ENCODE measurements around the gene FAM83E. TPM values are rescaled to one million over a fixed set of nuclear protein-coding genes. Genes with fewer than 3 reads are reported as not detected.

Gene FAM83E
- total RNA-seq, 4 donors from 2014 or later, result 0.32 to 0.69 (median 0.37) TPM

DNA sequence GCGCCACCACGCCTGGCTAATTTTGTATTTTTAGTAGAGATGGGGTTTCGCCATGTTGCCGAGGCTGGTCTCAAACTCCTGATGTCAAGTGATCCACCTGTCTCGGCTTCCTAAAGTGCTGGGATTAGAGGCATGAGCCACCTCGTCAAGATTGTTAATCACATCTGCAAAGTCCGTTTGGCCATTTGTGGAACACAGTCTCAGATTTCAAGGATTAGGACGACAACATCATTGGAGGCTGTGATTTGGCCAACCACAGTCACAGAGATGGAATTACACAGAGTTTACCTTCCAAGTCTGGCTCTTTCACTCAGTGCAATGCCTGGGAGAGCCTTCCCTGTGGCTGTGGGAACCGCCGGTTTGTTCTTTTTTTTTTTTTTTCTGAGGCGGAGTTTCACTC lies 45.1 kb downstream of the FAM83E start:
- intact Hi-C loops (cut with DNase I), result no loop called here

DNA sequence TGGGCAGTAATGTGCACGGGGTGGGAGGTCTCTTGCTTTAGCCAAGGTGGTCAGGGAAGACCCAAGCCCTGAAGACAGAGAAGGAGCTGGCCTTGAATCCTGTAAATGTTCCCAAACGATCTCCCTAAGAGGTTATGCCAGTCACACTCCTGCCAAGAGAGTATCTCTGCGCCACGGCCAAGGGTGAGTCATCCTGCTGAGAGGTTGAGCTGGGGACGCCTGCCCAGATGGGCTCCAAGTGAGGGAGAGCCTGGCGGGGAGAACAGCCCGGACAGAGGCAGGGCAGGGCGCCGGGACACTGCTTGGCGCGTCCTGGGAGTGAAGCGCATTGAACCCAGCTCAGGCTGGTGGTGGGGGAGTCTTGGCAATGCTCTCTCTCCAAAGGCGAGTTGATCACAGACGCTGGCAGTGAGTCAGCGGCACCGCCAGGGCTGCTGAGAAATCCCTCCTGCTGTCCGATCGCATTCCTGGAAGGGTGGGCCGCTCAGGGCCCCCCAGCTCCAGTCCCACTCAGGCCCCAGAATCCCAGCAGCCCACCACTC lies 46.5 kb downstream of the FAM83E start:
- intact Hi-C loops (cut with DNase I), result no loop called here
- H3K27ac ChIP-seq (replicated peaks in 1 of 4), result peak overlapping the region; percentile 67 to 80 (median 76)

More for the DNA sequence above, 45.1 kb downstream of the FAM83E start:
- Histone ChIP-seq H3K27ac (replicated peaks in 1 of 4) (no peak overlapping the region), H3K4me1 (peaks cover 8 to 19% (median 16%) of the 10 kb centered on the region in 4 donors), H3K27me3 (no peaks in the 10 kb centered on the region), H3K4me3 (no peak overlapping the region), H3K36me3 (no peaks in the 10 kb centered on the region), H3K9me3 (no peaks in the 10 kb centered on the region)
- TF ChIP-seq EP300 (IDR thresholded peaks at IDR 0.05) (no peak), POLR2AphosphoS5 (IDR thresholded peaks at IDR 0.05) (no peak), POLR2A (IDR thresholded peaks at IDR 0.05; ENCODE audit: low read depth) (no peak)
- TF ChIP-seq, protein P1, sequence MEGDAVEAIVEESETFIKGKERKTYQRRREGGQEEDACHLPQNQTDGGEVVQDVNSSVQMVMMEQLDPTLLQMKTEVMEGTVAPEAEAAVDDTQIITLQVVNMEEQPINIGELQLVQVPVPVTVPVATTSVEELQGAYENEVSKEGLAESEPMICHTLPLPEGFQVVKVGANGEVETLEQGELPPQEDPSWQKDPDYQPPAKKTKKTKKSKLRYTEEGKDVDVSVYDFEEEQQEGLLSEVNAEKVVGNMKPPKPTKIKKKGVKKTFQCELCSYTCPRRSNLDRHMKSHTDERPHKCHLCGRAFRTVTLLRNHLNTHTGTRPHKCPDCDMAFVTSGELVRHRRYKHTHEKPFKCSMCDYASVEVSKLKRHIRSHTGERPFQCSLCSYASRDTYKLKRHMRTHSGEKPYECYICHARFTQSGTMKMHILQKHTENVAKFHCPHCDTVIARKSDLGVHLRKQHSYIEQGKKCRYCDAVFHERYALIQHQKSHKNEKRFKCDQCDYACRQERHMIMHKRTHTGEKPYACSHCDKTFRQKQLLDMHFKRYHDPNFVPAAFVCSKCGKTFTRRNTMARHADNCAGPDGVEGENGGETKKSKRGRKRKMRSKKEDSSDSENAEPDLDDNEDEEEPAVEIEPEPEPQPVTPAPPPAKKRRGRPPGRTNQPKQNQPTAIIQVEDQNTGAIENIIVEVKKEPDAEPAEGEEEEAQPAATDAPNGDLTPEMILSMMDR (IDR thresholded peaks at IDR 0.05), result no peak
- WGBS, result 72% methylated on average over 11 of the region's 11 CpGs
- DNase-seq (ENCODE audit: extremely low spot score), result no peak

DNA sequence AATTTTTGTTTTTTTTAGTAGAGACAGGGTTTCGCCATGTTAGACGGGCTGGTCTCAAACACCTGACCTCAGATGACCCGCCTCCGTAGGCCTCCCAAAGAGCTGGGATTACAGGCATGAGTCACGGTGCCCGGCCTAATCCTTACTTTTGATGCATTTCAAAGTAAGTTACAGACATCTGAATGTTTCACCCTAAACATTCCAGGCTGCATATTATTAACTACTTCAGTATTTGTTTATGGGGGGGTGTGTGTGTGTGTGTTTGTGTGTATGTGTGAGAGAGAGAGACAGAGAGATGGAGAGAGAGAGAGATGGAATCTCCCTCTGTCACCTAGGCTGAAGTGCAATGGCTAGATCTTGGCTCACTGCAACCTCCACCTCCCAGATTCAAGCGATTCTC lies 49.8 kb downstream of the FAM83E start:
- Histone ChIP-seq H3K9me3 (no peaks in the 10 kb centered on the region), H3K36me3 (no peaks in the 10 kb centered on the region), H3K27me3 (peaks cover 0 to under 1% (median 0%) of the 10 kb centered on the region in 4 donors), H3K27ac (replicated peaks in 1 of 4) (no peak overlapping the region), H3K4me3 (no peak overlapping the region), H3K4me1 (peaks cover 8 to 19% (median 16%) of the 10 kb centered on the region in 4 donors)
- no peak for DNase-seq (ENCODE audit: extremely low spot score)
- 95% methylated on average over 7 of the region's 7 CpGs for WGBS
- intact Hi-C loops (cut with DNase I), result no loop called here
- TF ChIP-seq POLR2A (IDR thresholded peaks at IDR 0.05; ENCODE audit: low read depth), result no peak
- TF ChIP-seq POLR2AphosphoS5 (IDR thresholded peaks at IDR 0.05), result no peak
- TF ChIP-seq, protein P1 (IDR thresholded peaks at IDR 0.05), result no peak
- no peak for TF ChIP-seq EP300 (IDR thresholded peaks at IDR 0.05)

More for the DNA sequence above, 46.5 kb downstream of the FAM83E start:
- H3K4me3 ChIP-seq, result peak overlapping the region in 2 of 4 donors; percentile 23 to 40
- DNase-seq (ENCODE audit: extremely low spot score), result peak; percentile 96
- peaks cover 8 to 19% (median 16%) of the 10 kb centered on the region in 4 donors for H3K4me1 ChIP-seq
- WGBS, result 10% methylated on average over 15 of the region's 19 CpGs
- H3K36me3 ChIP-seq, result no peaks in the 10 kb centered on the region
- no peaks in the 10 kb centered on the region for H3K27me3 ChIP-seq
- H3K9me3 ChIP-seq, result no peaks in the 10 kb centered on the region
- TF ChIP-seq POLR2AphosphoS5 (IDR thresholded peaks at IDR 0.05), result peak; percentile 64 to 78
- TF ChIP-seq, protein P1 (IDR thresholded peaks at IDR 0.05), result no peak

Other genes with a start within 250 kb of the FAM83E start
- 100 to 1,000 TPM in 1 of 4 donors, 10 to 100 TPM in 3; 55.2 to 105 (median 77.6) TPM for gene KDELR1, start 223.5 kb downstream of the FAM83E start, total RNA-seq
- under 1 TPM; 0.19 to 0.42 (median 0.37) TPM for gene GRIN2D, start 221.4 kb downstream of the FAM83E start, total RNA-seq
- 10 to 100 TPM; 19.5 to 42.9 (median 31.7) TPM for gene GRWD1, start 169.1 kb downstream of the FAM83E start, total RNA-seq
- gene KCNJ14, start 159.5 kb downstream of the FAM83E start, total RNA-seq, result under 1 TPM; 0.42 to 0.86 (median 0.51) TPM
- gene CYTH2, start 145.7 kb downstream of the FAM83E start, total RNA-seq, result 10 to 100 TPM; 40.1 to 50.7 (median 48.4) TPM
- gene LMTK3, start 103.2 kb downstream of the FAM83E start, total RNA-seq, result under 1 TPM; 0.17 to 0.57 (median 0.37) TPM
- gene SULT2B1, start 62.9 kb downstream of the FAM83E start, total RNA-seq, result 1 to 10 TPM in 1 of 4 donors, not detected in 3; 1.0 TPM
- gene SPACA4, start 8.3 kb downstream of the FAM83E start, total RNA-seq, result not detected
- 1,000 to 10,000 TPM; 1,298 to 2,105 (median 1,742) TPM for gene RPL18, start 4.1 kb upstream of the FAM83E start, total RNA-seq
- 10 to 100 TPM; 15.9 to 24.5 (median 17.0) TPM for gene SPHK2, start 4.4 kb upstream of the FAM83E start, total RNA-seq
- 1 to 10 TPM; 3.0 to 9.3 (median 7.2) TPM for gene DBP, start 22.3 kb upstream of the FAM83E start, total RNA-seq
- gene CA11, start 31.1 kb upstream of the FAM83E start, total RNA-seq, result 10 to 100 TPM; 11.9 to 16.5 (median 14.9) TPM
- under 1 TPM in 3 of 4 donors, not detected in 1; under 0.01 to 0.34 (median 0.17) TPM for gene NTN5, start 57.9 kb upstream of the FAM83E start, total RNA-seq
- not detected for gene FUT2, start 80.9 kb upstream of the FAM83E start, total RNA-seq
- gene MAMSTR, start 104.6 kb upstream of the FAM83E start, total RNA-seq, result 1 to 10 TPM in 3 of 4 donors, under 1 TPM in 1; 0.99 to 2.9 (median 1.8) TPM
- gene RASIP1, start 125.5 kb upstream of the FAM83E start, total RNA-seq, result 10 to 100 TPM; 15.0 to 27.7 (median 22.8) TPM
- not detected for gene IZUMO1, start 131.8 kb upstream of the FAM83E start, total RNA-seq
- 1 to 10 TPM in 3 of 4 donors, under 1 TPM in 1; 0.83 to 2.5 (median 2.1) TPM for gene FUT1, start 137.6 kb upstream of the FAM83E start, total RNA-seq
- not detected for gene FGF21, start 140.4 kb upstream of the FAM83E start, total RNA-seq
- gene BCAT2, start 196.0 kb upstream of the FAM83E start, total RNA-seq, result 10 to 100 TPM; 59.0 to 93.3 (median 63.9) TPM
- 1 to 10 TPM; 7.1 to 8.9 (median 7.8) TPM for gene HSD17B14, start 221.4 kb upstream of the FAM83E start, total RNA-seq